Epithelial cell of esophagus (primary cell): Measurements from ENCODE around the gene PPP2R3A.

Experiments
- DNase-seq: peaks from one replicate; pipeline ENCODE4 v3.0.0; 2010; ENCODE audit warnings: low read depth
- H3K4me3 ChIP-seq: 2 replicates; pipeline ENCODE4 v1.5.1; 2011; ENCODE audit warnings: mild to moderate bottlenecking, low read length, control low read depth
- CTCF ChIP-seq: IDR thresholded peaks from 2 replicates; pipeline ENCODE4 v1.5.1; 2011; ENCODE audit warnings: low read depth, mild to moderate bottlenecking, low read length, control low read depth, inconsistent platforms; ENCODE audit not compliant: insufficient read depth; ENCODE audit errors: missing control alignments

PPP2R3A gene

GRCh38 chr3:136044980-136045745 lies 79.6 kb downstream of the PPP2R3A start:
- H3K4me3 ChIP-seq: no peak overlapping the region
- DNase-seq: no peak
- TF ChIP-seq CTCF: no peak

GRCh38 chr3:136048068-136048467 lies 82.5 kb downstream of the PPP2R3A start:
- no peak overlapping the region for H3K4me3 ChIP-seq
- TF ChIP-seq CTCF: no peak
- DNase-seq: no peak

GRCh38 chr3:136050250-136050649 lies 84.7 kb downstream of the PPP2R3A start:
- H3K4me3 ChIP-seq: no peak overlapping the region
- no peak for TF ChIP-seq CTCF
- DNase-seq: no peak

- no peak for TF ChIP-seq CTCF
- no peak for DNase-seq
- H3K4me3 ChIP-seq: no peak overlapping the region
Observed at GRCh38 chr3:136055491-136055890, 90.0 kb downstream of the PPP2R3A start.

GRCh38 chr3:136067211-136067610 lies 101.7 kb downstream of the PPP2R3A start:
- no peak for DNase-seq
- H3K4me3 ChIP-seq: no peak overlapping the region
- no peak for TF ChIP-seq CTCF

GRCh38 chr3:136068708-136069107 lies 103.2 kb downstream of the PPP2R3A start:
- TF ChIP-seq CTCF: no peak

GRCh38 chr3:136069933-136070332 lies 104.4 kb downstream of the PPP2R3A start:
- H3K4me3 ChIP-seq: no peak overlapping the region
- no peak for TF ChIP-seq CTCF
- DNase-seq: no peak

More at GRCh38 chr3:136068708-136069107, 103.2 kb downstream of the PPP2R3A start:
- H3K4me3 ChIP-seq: no peak overlapping the region
- DNase-seq: no peak
